H1 (cell line): Measurements from ENCODE around the gene RNU1-4.
"Not testable (repeated sequence)": the region's sequence is repeated elsewhere in the genome, so short reads cannot be mapped to it uniquely, and the experiment has no call there.

Experiments
- ASH2L ChIP-seq: fragments of 200-600, 300-600 bp; sonication (generic); IDR thresholded peaks from one replicate; pipeline ENCODE4 v1.7.1; 2017; ENCODE audit warnings: low read length
- CTCF ChIP-seq, 3 experiments: IDR thresholded peaks; 1 replicate in 2 of 3; 2 replicates in 1 of 3; pipeline versions ENCODE4 v1.5.1 to v1.6.1; 2011; ENCODE audit warnings: low read length in 3 of 3, mild to moderate bottlenecking in 3 of 3, inconsistent platforms in 2 of 3, low read depth in 1 of 3, moderate library complexity in 1 of 3; ENCODE audit not compliant: insufficient read depth in 1 of 3; ENCODE audit errors: control extremely low read depth in 1 of 3
- EZH2 ChIP-seq: fragments of 200-600 bp; sonication (generic); IDR thresholded peaks from 2 replicates; pipeline ENCODE4 v1.7.1; 2012; ENCODE audit warnings: low read depth, mild to moderate bottlenecking, moderate library complexity, low read length, inconsistent platforms; ENCODE audit not compliant: severe bottlenecking
- KDM1A ChIP-seq: fragments of 200-600, 300-600 bp; sonication (generic); IDR thresholded peaks from 2 replicates; pipeline ENCODE4 v1.7.1; 2016; ENCODE audit warnings: mild to moderate bottlenecking, low read length, borderline replicate concordance
- NRF1 ChIP-seq: IDR thresholded peaks from 2 replicates; pipeline ENCODE4 v1.6.1; 2011; ENCODE audit warnings: mild to moderate bottlenecking, low read depth, low read length, improper control_type of control experiment
- POLR2A ChIP-seq, 2 experiments: IDR thresholded peaks; 1 replicate in 1 of 2; 2 replicates in 1 of 2; pipeline ENCODE4 v1.6.1; 2011; ENCODE audit warnings: low read depth in 2 of 2, low read length in 2 of 2, mild to moderate bottlenecking in 2 of 2; ENCODE audit errors: control extremely low read depth in 1 of 2
- TAF7 ChIP-seq: optimal IDR thresholded peaks from 2 replicates; pipeline ENCODE3; 2011; ENCODE audit warnings: low read depth, mild to moderate bottlenecking, inconsistent platforms, low read length, moderate library complexity, borderline replicate concordance
- TF ChIP-seq, protein P1 (sequence below): IDR thresholded peaks from 2 replicates; pipeline ENCODE4 v1.6.1; 2012; ENCODE audit warnings: inconsistent platforms

GRCh38 chr1:16781625-16782024 lies 41.3 kb downstream of the RNU1-4 start:
- TF ChIP-seq ASH2L; CTCF (IDR thresholded peaks at IDR 0.05; ENCODE audit: control extremely low read depth in 1 of 3, insufficient read depth in 1 of 3, low read depth in 1 of 3, low read length in 3 of 3); POLR2A (IDR thresholded peaks at IDR 0.05; ENCODE audit: control extremely low read depth in 1 of 2, low read depth in 2 of 2, low read length in 2 of 2); KDM1A; TAF7; NRF1; EZH2: not testable (repeated sequence)
- TF ChIP-seq, protein P1, sequence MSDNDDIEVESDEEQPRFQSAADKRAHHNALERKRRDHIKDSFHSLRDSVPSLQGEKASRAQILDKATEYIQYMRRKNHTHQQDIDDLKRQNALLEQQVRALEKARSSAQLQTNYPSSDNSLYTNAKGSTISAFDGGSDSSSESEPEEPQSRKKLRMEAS: not testable (repeated sequence)
